ENCODE results near the gene HOXC13.

DNA sequence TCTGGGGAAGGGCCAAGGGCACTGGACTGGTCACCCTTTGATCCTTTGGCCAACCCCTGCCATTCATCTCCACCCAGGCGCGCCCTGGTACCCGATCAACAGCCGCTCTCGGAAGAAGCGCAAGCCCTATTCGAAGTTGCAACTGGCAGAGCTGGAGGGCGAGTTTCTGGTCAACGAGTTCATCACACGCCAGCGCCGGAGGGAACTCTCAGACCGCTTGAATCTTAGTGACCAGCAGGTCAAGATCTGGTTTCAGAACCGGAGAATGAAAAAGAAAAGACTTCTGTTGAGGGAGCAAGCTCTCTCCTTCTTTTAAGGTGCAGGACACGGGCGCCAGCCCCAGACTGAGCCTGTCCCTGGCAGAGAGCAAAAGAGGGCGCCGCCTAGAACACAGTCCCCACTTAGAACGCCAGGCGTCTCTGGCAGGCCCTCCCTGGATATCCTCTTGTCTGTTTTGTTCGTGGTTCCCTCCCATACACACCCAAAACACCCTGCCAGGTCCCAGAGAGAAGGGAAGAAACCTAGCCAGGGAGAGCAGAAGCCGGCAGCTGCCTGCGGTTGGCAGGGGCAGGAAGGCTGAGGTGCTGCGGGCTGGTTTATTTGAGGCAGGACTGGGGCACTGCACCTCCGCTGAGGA, 17.7 kb downstream of the HOXC13 start:
- TF ChIP-seq CTCF (IDR thresholded peaks at IDR 0.05; ENCODE audit: low read depth, low read length, poor library complexity, severe bottlenecking) (no peak), EZH2phosphoT487 (IDR thresholded peaks at IDR 0.05; ENCODE audit: borderline replicate concordance, low read length) (no peak)

All from DOHH2 (cell line).